ENCODE results near the gene MAN2A1. TPM values are rescaled to one million over a fixed set of nuclear protein-coding genes. Genes with fewer than 3 reads are reported as not detected.

MAN2A1 gene
- total RNA-seq, 1 donor from 2014 or later = 21.3 TPM

DNA sequence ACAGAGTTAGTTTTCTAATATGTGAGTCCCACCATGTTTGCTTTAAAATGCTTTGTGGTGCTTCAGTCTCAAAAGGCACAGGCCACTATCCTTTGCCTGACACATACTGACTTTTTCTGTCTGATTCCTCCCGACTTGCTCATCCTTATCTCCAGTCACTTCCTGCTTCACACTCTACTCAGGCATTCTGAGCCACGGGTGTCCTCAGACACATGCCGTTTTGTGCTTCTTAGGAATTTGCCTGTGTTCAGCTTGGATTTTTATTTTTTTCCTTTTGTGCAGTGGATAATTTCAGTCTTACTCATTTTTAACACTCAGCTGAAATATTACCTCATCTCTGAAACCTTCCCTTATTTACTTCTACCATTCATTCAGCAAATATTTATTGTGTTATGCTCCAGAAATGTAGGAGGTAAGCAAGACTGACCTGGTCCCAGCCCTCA is 54.1 kb downstream of the MAN2A1 start:
- Mint-ChIP-seq H3K36me3 (peaks cover 4% of the 10 kb centered on the region), H3K27ac (peak overlapping the region; percentile 18), H3K4me1 (peaks cover 41% of the 10 kb centered on the region), H3K9me3 (peaks cover 8% of the 10 kb centered on the region), H3K27me3 (ENCODE audit: low read depth) (no peaks in the 10 kb centered on the region), H3K4me3 (no peak overlapping the region)
- TF ChIP-seq, protein P1, sequence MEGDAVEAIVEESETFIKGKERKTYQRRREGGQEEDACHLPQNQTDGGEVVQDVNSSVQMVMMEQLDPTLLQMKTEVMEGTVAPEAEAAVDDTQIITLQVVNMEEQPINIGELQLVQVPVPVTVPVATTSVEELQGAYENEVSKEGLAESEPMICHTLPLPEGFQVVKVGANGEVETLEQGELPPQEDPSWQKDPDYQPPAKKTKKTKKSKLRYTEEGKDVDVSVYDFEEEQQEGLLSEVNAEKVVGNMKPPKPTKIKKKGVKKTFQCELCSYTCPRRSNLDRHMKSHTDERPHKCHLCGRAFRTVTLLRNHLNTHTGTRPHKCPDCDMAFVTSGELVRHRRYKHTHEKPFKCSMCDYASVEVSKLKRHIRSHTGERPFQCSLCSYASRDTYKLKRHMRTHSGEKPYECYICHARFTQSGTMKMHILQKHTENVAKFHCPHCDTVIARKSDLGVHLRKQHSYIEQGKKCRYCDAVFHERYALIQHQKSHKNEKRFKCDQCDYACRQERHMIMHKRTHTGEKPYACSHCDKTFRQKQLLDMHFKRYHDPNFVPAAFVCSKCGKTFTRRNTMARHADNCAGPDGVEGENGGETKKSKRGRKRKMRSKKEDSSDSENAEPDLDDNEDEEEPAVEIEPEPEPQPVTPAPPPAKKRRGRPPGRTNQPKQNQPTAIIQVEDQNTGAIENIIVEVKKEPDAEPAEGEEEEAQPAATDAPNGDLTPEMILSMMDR (IDR thresholded peaks at IDR 0.05; ENCODE audit: unreplicated experiment) = no peak
- no peak for DNase-seq (ENCODE audit: low spot score in 2 of 2, unreplicated experiment in 2 of 2)

GRCh38 chr5:109744261-109744660 is 54.5 kb downstream of the MAN2A1 start:
- DNase-seq (ENCODE audit: low spot score in 2 of 2, unreplicated experiment in 2 of 2) = no peak
- H3K9me3 Mint-ChIP-seq = peaks cover 8% of the 10 kb centered on the region
- no peaks in the 10 kb centered on the region for H3K27me3 Mint-ChIP-seq (ENCODE audit: low read depth)
- peaks cover 4% of the 10 kb centered on the region for H3K36me3 Mint-ChIP-seq
- TF ChIP-seq, protein P1 (IDR thresholded peaks at IDR 0.05; ENCODE audit: unreplicated experiment) = no peak
- H3K27ac Mint-ChIP-seq = peak overlapping the region; percentile 18
- H3K4me1 Mint-ChIP-seq = peaks cover 40% of the 10 kb centered on the region
- no peak overlapping the region for H3K4me3 Mint-ChIP-seq

- TF ChIP-seq, protein P1 (IDR thresholded peaks at IDR 0.05; ENCODE audit: unreplicated experiment) = no peak
- H3K4me3 Mint-ChIP-seq = no peak overlapping the region
- H3K27ac Mint-ChIP-seq = no peak overlapping the region
- H3K9me3 Mint-ChIP-seq = peaks cover 20% of the 10 kb centered on the region
- peaks cover 11% of the 10 kb centered on the region for H3K36me3 Mint-ChIP-seq
- peaks cover 8% of the 10 kb centered on the region for H3K4me1 Mint-ChIP-seq
- DNase-seq (ENCODE audit: low spot score in 2 of 2, unreplicated experiment in 2 of 2) = no peak
- no peaks in the 10 kb centered on the region for H3K27me3 Mint-ChIP-seq (ENCODE audit: low read depth)
Measured at GRCh38 chr5:109748546-109748945, 58.8 kb downstream of the MAN2A1 start.

DNA sequence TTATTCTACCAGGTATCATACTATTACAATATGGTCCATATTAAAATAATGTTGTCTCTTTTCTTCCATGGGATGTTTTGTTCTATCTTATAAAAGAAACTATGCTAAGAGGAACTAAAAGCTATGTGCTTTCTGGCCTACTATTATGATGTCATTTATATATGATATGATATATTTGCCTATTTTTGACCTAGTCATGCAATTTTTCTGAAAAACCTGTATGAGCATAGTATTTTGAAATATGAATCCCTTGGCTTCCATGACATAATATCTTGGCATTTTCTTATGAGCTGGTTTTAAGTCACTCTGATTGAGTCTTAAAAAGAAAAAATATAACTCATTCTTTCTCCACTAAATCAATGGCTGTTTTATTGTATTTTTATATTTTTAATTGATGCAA is 60.7 kb downstream of the MAN2A1 start:
- Mint-ChIP-seq H3K27ac (no peak overlapping the region), H3K4me3 (no peak overlapping the region), H3K36me3 (peaks cover 9% of the 10 kb centered on the region), H3K9me3 (peaks cover 12% of the 10 kb centered on the region), H3K4me1 (no peaks in the 10 kb centered on the region), H3K27me3 (ENCODE audit: low read depth) (no peaks in the 10 kb centered on the region)
- no peak for DNase-seq (ENCODE audit: low spot score in 2 of 2, unreplicated experiment in 2 of 2)
- TF ChIP-seq, protein P1 (IDR thresholded peaks at IDR 0.05; ENCODE audit: unreplicated experiment) = no peak

DNA sequence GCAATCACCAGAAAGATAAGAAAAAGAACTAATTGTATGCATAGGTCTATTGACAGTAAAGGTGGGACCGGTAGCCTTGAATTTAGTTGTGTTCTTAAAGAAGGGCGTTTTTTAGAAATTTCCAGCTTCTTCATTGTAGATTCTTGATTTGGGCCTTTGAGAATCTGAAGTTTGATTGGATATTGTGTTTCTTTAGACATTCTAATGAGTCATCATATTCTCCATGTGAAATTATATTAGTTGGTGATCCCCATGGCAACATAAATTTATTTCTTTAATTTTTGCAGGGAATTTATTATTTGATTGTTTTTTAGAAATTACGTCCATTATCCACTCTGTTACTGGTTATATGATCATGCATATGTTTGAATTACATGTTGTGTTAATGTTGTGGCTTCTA is 63.6 kb downstream of the MAN2A1 start:
- Mint-ChIP-seq H3K27me3 (ENCODE audit: low read depth) (no peaks in the 10 kb centered on the region), H3K27ac (no peak overlapping the region), H3K4me1 (no peaks in the 10 kb centered on the region), H3K4me3 (no peak overlapping the region), H3K36me3 (peaks cover 27% of the 10 kb centered on the region), H3K9me3 (peaks cover 22% of the 10 kb centered on the region)
- no peak for DNase-seq (ENCODE audit: low spot score in 2 of 2, unreplicated experiment in 2 of 2)
- TF ChIP-seq, protein P1 (IDR thresholded peaks at IDR 0.05; ENCODE audit: unreplicated experiment) = no peak

DNA sequence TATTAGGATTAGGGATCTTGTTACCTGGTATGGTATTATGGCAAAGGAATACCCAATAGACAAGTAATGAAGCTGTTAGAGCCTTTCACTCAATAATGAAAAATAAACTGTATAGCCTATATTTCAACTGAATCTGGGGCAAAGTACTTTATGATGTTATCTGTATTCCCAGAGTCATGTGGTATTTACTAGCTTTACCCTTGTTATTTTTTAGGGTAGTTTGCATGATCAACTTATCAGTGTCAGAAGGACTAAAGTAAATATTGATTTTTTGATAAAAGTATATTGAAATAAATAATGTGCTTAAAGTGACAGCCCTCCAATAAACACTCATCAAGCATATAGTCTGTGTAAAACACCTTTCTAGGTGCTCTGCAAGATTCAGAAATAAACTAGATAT is 64.6 kb downstream of the MAN2A1 start:
- H3K27ac Mint-ChIP-seq = no peak overlapping the region

More for the DNA sequence above, 64.6 kb downstream of the MAN2A1 start:
- peaks cover 29% of the 10 kb centered on the region for H3K36me3 Mint-ChIP-seq
- H3K27me3 Mint-ChIP-seq (ENCODE audit: low read depth) = no peaks in the 10 kb centered on the region
- no peaks in the 10 kb centered on the region for H3K4me1 Mint-ChIP-seq
- H3K9me3 Mint-ChIP-seq = peaks cover 22% of the 10 kb centered on the region
- TF ChIP-seq, protein P1 (IDR thresholded peaks at IDR 0.05; ENCODE audit: unreplicated experiment) = no peak
- H3K4me3 Mint-ChIP-seq = no peak overlapping the region
- no peak for DNase-seq (ENCODE audit: low spot score in 2 of 2, unreplicated experiment in 2 of 2)
